Hepatocyte (in vitro differentiated cells): Measurements from ENCODE around the gene UBQLNL.

Experiments
- EZH2 ChIP-seq: fragments of 200-600 bp; sonication (generic); IDR thresholded peaks from 2 replicates; pipeline ENCODE4 v1.6.1; 2016; ENCODE audit warnings: antibody characterized with exemption, mild to moderate bottlenecking, borderline replicate concordance
- EZH2phosphoT487 ChIP-seq: fragments of 200-600 bp; sonication (generic); IDR thresholded peaks from one replicate; pipeline ENCODE4 v1.6.1; 2018; ENCODE audit warnings: antibody characterized with exemption, mild to moderate bottlenecking, low read depth, moderate library complexity; ENCODE audit not compliant: unreplicated experiment, severe bottlenecking
- TF ChIP-seq, protein P1 (sequence below): fragments of 200-600 bp; sonication (generic); IDR thresholded peaks from 2 replicates; pipeline ENCODE4 v1.5.1; 2016; ENCODE audit warnings: antibody characterized with exemption, mild to moderate bottlenecking; ENCODE audit not compliant: poor library complexity

DNA sequence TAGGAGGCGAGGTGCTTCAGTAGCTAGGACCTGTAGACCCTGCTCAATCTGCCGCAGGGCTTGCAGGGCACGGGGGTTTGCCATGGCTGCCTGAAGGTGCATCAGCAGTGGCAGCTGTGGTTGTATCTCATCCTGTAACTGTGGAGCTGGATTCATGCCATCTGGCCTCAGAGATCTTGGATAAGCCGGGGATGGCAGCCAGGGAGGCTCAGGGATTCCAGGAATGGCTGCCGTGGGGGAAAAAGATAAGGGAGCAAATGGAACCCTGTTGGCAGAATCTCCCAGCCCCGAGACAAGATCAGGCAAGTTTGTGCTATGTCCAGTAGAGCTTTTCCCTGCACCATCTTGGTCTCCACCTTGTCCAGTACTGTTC lies 8.6 kb downstream of the UBQLNL start:
- TF ChIP-seq, protein P1, sequence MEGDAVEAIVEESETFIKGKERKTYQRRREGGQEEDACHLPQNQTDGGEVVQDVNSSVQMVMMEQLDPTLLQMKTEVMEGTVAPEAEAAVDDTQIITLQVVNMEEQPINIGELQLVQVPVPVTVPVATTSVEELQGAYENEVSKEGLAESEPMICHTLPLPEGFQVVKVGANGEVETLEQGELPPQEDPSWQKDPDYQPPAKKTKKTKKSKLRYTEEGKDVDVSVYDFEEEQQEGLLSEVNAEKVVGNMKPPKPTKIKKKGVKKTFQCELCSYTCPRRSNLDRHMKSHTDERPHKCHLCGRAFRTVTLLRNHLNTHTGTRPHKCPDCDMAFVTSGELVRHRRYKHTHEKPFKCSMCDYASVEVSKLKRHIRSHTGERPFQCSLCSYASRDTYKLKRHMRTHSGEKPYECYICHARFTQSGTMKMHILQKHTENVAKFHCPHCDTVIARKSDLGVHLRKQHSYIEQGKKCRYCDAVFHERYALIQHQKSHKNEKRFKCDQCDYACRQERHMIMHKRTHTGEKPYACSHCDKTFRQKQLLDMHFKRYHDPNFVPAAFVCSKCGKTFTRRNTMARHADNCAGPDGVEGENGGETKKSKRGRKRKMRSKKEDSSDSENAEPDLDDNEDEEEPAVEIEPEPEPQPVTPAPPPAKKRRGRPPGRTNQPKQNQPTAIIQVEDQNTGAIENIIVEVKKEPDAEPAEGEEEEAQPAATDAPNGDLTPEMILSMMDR: no peak
- TF ChIP-seq EZH2phosphoT487 (no peak), EZH2 (no peak)
